Measurements from ENCODE around the gene UCK1. TPM values are rescaled to one million over a fixed set of nuclear protein-coding genes. Genes with fewer than 3 reads are reported as not detected.

UCK1 gene
- polyA plus RNA-seq (ENCODE audit: insufficient read length in 4 of 4) = 10 to 100 TPM; 37.4 to 43.3 (median 39.2) TPM

DNA sequence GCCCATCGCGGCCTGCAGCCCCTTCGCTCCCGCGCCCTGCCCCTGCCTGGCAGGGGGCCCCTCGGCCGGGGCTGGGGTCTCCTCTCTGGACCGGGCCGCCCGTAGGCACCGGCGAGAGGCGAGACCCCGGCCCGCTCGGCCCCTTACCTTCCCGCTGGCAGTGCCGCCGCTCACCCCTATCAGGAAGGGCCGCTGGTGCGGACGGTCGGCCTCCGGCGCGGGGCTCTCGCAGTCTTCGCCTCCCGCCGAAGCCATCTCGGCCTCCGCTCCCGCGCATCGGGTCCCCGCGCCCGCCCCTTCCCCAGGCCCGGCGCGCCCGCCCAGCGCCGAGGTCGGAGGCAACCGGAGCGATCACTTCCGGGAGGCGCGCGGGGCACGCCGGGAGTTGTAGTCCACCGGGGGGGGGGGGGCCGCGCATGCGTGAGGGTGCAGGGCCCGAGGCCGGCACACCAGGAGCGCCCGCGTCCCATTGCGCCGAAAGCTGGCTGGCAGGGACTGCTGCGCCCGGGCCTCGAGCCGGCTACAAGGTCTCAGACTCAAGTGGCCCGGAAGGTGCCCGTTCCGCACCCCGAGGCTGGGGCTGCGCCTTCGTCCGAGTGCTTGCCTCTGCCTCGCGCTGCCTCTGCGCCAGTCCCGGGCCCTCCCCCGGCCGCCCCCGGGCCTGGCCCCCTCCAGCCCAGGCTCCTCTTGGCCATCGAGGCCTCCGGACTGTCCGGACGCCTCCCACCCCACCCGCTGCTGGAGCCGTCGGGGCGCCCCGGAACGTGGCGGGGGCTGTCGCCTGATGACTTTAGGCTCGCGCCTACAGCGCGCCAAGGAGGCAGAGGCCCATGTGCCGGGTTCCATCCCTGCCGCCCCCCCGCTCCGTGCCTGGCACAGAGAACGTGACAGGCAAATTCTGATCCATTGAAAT is at the start of gene UCK1:
Gene UCK1 (minus strand): TSS at position 344 of the 913 bp plus-strand sequence. CDS start 89 bp downstream, at position 255.
- DNase-seq (ENCODE audit: low read depth in 4 of 4, low spot score in 3 of 4) = peak; percentile 68 to 78 (median 72)

DNA sequence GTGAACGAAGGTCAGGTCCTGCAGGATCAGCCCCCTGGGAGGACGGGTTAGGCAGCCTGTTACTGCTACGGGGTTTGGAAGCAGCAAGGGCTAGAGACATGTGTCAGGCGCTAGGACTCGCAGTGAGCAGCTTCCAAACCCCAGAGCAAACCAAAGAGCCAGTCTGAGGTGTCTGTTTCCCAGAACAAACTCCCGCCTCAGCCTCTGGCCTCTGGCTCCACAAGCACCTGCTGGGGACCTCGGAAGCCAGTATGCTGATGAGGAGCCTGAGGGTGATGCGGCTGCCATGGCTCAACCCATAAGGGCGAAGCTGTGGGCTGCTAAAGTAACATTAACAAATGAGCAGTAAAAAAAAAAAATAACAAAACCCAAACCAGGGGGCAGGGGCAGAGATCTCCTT is 49.3 kb upstream of the UCK1 start:
- DNase-seq (ENCODE audit: low read depth in 4 of 4, low spot score in 3 of 4) = no peak

DNA sequence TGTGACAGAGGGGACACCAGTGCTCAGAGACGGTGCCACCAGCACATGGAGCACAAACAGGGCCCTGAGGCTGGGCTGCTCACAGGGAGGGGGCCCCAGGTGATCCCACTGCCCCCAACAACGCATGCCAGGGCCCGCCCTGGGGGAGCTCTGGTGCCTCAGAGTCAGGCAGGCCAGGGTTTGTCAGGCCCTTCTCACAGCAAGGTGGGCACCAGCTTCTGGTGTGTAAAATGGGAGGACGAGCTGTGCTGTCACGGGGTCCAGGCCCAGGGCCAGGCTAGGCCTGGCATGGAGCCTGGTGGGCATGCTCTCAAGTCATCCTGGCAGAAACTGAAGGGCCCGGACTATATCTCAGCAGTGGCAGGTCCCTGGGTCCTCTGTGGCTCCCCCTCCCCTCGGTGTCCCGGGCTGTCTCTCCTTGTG is 48.7 kb upstream of the UCK1 start:
- DNase-seq (ENCODE audit: low read depth in 4 of 4, low spot score in 3 of 4) = no peak

DNA sequence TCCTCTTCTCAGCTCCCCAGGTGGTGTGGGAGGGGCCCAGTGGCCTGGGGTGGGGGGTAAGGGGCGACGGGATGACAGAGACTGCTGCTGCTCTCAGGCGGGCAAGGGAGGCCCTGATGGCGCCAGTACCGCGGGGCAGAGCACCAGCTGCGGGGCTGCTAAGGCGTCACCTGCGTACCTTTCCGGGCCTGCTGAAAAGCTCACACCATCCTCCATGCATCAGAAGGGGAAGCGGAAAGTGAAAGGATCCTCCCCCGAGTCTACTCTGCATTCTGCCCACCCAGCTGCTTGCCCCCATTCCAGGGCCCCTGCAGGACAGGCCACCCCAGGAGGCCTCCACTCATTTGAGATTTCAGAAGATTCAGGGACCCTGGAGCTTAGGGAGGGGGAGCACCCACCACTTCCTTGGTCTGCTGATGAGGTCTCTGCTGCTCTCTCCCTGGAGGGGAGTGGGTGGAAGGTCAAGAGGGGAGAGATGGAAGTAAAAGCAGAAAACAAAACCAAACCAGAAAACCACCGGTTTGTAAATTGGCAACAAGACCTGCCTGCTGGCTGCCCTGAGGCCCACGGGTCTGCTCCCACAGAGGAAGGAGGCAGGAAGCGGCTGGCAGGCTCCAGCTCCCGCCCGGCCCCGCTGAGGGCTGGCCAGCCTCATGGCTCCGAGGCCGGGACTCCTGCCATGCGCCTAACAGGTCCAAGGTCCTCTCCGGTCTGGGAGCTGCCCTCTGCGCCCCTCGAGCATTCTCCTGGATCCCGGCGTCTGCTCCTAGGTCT is 47.9 kb upstream of the UCK1 start:
- DNase-seq (ENCODE audit: low read depth in 4 of 4, low spot score in 3 of 4) = no peak

DNA sequence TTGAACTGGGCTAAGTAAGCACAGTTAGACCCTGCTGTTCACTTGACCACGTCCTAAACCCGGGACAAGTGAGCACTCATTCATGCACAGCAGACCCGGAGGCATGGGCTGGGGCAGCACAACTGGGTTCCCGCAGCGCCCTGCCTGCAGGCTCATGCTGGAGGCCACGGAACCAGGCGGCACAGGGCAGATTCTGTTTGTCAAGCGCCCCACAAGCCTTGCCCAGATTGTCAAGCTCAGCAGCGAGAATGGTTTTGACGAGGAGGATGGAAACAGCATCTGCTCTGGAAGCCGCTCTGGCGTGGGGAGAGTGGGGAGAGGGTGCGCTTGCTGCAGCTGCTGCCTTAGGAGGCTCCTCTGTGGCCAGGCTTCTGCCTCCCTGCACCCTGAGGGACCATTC is 47.0 kb upstream of the UCK1 start:
- DNase-seq (ENCODE audit: low read depth in 4 of 4, low spot score in 3 of 4) = no peak

DNA sequence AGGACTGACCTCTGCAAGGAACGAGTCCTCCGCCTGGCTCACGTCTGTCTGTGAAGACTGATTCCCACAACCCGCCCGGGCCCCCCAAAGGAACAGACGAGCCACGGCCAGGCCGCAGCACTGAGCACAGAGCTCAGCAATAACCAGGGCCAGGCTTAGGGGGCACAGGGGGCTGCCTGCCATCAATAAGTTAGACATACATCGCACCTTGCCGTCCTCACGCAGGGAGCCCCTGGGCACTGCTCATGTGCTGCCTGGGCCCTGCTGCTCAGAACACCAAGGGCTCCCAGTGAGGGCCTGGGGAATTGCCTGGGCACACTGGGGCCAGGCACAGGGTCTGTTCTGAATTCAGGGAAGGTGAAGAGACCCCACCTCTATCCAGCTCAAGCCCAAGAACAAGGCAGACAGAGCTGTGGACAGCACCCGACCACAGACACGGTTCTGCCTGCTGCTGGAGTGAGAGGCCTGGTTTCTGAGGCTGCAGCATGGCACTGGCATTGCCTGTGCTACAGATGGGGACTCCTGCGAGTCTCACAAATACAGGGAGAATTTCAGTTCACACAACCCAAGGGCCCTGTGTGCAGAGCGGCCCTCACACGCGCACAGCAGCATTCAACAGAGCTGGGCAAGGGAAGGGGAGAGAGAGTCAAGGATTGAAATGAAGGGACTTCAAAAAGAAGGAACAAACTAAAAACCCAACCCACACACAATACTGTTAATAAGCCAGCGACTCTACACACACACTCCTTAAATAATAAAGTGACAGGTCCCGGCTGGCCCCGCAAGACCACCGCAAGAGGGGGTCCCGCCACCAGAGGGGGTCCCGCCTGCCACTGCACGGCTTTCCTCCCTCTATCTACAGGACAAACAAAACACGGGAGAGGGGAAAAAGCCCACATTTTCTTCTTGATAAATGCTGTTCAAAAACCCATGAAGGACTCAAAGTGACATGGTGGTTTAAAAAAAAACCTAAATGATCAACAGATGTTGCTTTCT is 46.2 kb upstream of the UCK1 start:
- DNase-seq (ENCODE audit: low read depth in 4 of 4, low spot score in 3 of 4) = no peak

DNA sequence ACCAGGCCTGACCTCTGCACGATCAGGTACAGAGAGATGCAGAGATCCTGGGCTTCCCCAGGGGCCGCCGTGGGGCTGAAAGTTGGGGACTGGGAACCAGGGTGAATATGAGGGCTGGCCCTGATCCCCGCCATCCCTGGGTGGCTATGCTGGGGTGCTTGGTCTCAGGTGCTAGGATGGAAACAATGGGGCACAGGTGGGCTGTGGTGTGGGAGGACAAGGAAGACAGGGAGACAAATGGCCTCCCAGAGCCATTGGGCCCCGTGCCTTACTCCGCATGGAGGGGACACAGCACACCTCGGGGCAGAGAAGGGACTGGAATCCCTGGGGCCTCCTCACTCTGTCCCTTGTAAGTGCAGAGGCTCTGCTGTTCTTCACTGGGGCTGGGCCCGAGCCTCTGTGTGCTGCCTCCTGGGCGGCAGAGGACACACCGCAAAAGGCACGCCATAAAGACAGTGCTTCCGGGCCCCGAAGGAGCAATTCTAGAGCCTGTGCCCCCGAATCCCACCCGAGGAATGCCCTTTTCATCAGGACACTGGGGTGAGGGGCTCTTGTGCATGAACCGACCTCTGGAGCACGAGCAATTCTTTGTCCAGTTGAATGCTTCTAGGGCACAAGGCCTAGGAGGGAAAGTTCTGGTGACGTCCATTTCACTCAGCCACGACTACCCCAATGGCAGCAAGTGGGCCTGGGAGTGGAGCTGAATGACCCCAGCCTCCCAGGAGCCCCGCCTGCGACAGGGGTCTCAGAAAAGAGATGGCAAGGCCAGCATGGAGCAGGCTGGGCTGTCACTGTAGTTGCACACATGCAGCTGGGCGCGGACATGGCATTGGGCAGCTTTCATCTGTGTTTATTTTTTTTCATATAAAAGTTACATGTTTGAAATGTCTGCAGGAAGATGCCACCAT is 45.1 kb upstream of the UCK1 start:
- DNase-seq (ENCODE audit: low read depth in 4 of 4, low spot score in 3 of 4) = no peak

DNA sequence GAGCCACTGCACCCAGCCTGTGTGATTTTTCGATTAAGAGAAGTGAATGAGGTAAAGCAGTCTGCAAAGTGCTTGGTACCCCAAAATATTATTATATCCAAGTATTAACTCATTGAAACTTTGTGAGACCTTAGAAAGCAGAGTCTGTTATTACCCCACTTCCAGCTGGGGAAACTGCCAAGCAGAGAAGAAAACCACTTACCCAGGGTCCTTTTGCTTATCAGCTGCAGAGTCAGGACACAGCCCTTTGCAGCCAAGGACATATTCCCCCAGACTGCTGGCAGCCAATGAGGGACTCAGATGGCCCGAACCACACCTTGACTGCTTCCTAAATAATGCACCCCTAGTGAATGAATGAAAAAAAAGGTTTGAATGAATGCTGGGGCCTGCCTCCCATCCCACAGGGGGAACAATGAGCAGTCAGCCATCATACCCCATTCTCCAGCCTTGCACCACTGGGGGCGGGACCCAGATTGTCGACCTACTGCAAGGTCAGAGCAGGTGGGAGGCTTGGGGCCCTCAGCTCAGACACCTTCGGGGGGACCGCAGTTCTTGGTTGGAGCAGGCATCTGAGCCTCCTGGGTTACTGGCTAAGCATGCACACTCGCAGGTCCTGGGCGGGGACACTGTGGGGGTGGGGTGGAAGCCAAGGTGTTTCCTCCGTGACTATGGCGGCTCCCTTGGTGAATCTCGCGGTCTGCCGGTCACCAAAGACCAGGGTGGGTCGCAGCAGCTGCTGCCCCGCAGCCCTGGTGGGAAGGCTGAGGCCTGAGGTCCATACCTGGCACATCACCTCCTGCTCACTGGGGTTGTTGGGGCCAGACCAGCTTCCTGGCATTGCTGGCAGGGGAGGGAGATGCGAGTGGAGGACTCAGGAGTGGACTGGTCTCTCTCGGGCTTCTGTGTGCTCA is 43.9 kb upstream of the UCK1 start:
- no peak for DNase-seq (ENCODE audit: low read depth in 4 of 4, low spot score in 3 of 4)

DNA sequence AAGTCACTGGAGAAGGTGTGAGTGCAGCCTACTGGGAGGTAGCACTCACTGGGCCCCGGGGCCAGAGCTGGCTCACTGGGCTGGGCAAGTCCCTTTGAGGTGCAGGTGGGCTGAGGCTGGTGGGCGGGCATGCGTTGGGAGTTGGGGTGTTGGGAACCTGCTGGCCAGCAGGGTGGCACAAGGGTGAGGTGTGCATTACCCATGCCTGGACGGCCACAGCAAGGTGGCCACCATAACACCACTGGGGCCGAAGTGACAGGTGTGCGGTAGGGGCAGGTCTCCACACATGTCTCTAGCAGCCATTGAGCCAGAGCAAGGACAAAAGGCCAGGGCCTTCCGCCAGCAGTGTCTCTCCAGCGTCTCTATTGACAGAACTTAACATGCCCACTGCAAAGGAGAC is 36.8 kb upstream of the UCK1 start:
- no peak for DNase-seq (ENCODE audit: low read depth in 4 of 4, low spot score in 3 of 4)

DNA sequence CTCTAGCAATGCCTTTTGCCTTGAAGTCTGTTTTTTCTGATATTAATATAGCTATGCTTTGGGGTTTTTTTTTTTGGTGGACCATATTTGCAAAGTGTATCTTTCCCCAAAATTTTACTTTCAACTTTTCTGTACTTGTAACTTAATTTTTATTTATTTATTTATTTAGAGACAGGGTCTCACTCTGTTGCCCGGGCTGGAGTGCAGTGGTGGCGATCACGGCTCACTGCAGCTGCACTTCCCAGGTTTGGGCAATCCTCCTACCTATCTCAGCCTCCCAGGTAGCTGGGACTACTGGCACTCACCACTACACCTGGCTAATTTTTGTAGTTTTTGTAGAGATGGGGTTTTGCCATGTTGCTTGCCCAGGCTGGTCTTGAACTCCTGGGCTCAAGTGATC is 35.1 kb upstream of the UCK1 start:
- no peak for DNase-seq (ENCODE audit: low read depth in 4 of 4, low spot score in 3 of 4)

DNA sequence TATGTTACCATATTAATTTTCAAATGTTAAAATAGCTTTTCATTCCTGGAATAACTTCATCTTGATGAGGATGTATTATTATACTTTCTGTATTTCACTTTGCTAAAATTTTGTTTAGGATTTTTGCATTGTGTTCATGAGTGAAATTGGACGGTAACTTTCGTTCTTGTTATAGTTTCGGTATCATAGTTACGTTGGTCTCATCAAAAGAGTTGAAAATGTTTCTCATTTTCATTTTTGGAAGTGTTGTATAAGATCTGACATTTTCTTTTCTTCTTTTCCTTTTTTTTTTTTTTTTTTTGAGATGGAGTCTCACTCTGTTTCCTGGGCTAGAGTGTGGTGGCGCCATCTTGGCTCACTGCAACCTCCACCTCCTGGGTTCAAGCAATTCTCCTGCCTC is 34.3 kb upstream of the UCK1 start:
- no peak for DNase-seq (ENCODE audit: low read depth in 4 of 4, low spot score in 3 of 4)

DNA sequence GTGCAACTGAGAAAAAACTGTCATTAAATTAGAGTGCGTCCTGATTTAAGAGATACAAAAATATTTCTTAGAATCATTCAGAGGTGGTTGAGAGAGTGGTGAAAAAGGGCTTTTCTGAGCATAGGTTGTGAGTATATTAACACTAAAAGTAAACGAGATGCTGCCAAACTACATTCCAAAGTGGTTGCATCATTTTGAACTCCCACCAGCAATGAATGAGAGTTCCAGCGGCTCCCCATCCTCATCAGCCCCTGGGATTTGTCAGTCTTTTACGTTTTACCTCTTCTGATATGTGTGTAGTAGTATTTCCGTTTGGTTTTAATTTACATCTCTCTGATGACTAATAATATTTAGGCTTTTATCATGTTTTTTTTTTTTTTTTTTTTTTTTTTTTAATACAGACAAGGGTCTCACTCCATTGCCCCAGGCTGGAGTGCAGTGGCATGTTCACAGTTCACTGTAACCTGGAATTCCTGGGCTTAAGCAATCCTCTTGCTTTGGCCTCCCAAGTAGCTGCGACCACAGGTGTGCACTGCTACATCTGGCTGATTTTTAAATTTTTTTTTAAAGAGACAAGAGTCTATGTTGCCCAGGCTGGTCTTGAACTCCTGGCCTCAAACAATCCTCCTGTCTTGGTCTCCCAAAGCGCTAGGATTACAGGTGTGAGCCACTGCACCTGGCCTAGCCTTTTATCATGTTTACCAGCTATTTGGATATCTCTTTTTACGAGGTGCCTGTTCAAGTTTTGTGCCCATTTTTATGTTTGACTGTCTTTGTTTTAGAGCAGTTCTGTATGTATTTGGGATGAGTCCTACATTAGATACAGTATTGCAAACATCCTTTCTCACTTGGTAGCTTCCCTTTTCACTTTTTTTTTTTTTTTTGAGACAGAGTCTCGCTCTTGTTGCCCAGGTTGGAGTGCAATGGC is 31.2 kb upstream of the UCK1 start:
- no peak for DNase-seq (ENCODE audit: low read depth in 4 of 4, low spot score in 3 of 4)

DNA sequence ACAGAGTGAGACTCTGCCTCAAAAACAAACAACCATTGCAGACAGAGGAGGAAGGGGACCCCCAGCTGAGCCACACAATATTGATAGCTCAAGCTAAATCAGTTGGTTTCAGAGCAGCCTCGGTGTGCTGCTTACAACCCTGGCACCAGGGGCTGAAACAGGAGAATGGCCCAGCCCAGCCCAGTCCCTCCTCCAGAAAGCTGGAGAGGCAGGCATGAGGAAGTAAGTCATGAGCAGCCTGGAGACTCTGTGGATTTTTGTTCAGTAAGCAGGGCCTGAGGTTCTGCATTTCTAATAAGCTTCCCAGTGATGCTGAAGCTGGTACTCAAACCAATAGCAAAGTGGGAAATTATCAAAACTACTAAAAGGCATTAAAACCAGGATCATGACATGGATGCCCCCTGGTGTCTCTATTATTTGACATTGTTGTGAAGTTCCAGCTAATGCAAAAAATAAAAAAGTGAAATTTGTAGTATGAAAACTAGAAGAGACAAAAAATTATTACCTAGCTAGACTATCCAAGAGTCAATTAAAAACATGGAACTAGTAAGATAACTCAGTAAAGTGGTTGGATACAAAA is 28.4 kb upstream of the UCK1 start:
- DNase-seq (ENCODE audit: low read depth in 4 of 4, low spot score in 3 of 4) = no peak

DNA sequence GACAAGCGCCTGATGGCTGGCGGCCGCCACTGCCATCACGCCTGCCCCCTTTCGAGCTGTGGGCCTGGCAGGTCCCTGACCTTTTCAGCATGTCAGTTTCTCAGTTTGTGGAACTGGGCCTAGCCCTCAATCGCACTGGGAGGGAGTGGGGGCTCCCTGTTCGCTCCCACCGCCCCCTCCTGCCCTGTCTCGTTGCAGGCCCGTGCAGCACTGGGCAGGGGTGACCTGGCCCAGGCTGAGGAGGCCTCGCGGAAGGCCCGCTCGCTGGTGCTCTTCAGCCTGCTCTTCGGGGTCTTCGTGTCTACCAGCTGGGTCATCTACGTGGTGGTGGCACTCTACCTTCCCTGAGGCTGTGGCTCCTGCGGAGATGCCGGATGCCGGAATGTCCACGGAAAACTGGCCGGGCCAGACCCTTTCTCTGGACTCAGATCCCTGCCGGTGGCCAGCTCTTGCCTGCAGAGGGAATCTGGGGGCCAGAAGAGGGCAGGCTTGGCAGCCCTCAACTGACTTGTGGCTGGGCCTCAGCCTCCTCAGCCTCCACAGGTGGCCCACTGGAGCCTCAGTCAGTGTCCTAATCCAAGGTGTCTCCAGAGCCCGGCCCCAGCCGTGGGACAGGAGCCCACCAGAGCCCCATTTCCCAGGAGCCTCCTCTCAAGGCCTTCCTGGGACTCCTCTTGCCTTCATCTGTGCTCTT is 26.9 kb upstream of the UCK1 start:
- no peak for DNase-seq (ENCODE audit: low read depth in 4 of 4, low spot score in 3 of 4)

DNA sequence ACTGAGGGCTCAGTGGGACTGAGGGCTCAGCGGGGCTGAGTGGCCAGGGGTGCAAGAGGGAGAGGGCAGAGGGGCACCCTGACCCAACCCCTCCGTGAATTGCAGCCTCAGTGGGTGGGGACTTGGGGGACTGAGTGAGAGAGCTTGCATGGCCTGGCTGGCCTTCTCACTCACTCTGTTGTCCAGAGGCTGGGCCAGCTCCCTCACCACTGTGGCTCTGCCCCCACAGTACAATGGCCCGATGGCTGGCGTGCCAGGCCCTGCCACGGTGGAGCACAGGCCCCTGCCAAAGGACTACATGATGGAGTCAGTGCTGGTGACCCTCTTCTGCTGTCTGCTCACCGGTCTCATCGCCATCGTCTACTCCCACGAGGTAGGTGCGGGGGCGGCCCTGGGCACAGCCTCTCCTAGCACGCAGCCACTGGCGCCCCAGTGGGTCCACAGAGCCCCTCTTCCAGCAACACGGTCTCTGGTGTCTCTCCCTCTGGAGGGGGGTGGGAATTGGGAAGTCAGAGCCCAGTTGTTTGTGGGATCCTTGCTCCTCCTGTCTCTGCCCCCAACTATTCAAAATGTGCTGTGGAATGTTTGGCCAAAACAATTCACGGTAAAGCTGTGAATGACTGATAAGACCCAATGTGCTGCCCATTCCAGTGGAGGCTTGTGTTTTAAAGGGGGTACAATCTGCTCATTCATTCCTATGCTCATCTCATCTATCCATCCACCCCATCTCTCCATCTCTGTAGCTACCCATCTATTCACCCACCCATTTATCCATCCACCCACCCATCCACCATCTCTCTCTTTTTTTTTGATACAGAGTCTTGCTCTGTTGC is 25.0 kb upstream of the UCK1 start:
- no peak for DNase-seq (ENCODE audit: low read depth in 4 of 4, low spot score in 3 of 4)
